A549 (cell line): ENCODE data around the gene TCERG1L. TPM values are rescaled to one million over a fixed set of nuclear protein-coding genes. Genes with fewer than 3 reads are reported as not detected.

Experiments used
- ATAC-seq, 2 experiments: fragments of 200-7000 bp in 1 of 2; fragments of >200 bp in 1 of 2; cut with Nextera tagmentation in 1 of 2; cut with Tn5 transposase in 1 of 2; 3 replicates each; pipeline versions ENCODE4 v1.8.0 to v1.9.1; 2018 to 2020; ENCODE audit warnings: mild to moderate bottlenecking in 1 of 2, moderate library complexity in 1 of 2
- CTCF ChIA-PET: fragments of 300-600 bp; sonication (Branson Sonifier 250); formaldehyde crosslinking; extraction: SDS; loops from one replicate; lab custom pipeline; 2021; ENCODE audit warnings: antibody characterized with exemption, inconsistent platforms; lab: Yijun Ruan, JAX
- POLR2A ChIA-PET: fragments of 350-600 bp; formaldehyde crosslinking; extraction: SDS; loops from one replicate; lab custom pipeline; 2021; ENCODE audit warnings: antibody characterized with exemption, inconsistent platforms; lab: Yijun Ruan, JAX
- DNase-seq, 2 experiments: peaks; one replicate each; pipeline versions ENCODE4 v3.0.0 to v3.0.0-alpha.2; 2011 to 2016; ENCODE audit warnings: low read depth in 1 of 2, low spot score in 1 of 2
- FAIRE-seq: peaks from 2 replicates; lab custom pipeline; 2011; peaks lifted over from hg19 to GRCh38; lab: Jason Lieb, UNC
- H3K27ac ChIP-seq, 2 experiments: fragments of >200 bp; sonication (Bioruptor Twin); formaldehyde crosslinking; 3 replicates each; pipeline ENCODE4 v1.5.1; 2016 to 2017
- H3K4me1 ChIP-seq: fragments of >200 bp; sonication (Bioruptor Twin); formaldehyde crosslinking; 3 replicates; pipeline ENCODE4 v1.6.1; 2016
- H3K4me2 ChIP-seq: fragments of >200 bp; sonication (Bioruptor Twin); formaldehyde crosslinking; 3 replicates; pipeline ENCODE4 v1.6.1; 2016
- H3K4me3 ChIP-seq: fragments of >200 bp; sonication (Bioruptor Twin); formaldehyde crosslinking; 3 replicates; pipeline ENCODE4 v1.5.1; 2016
- H3K9me3 ChIP-seq: fragments of >200 bp; sonication (Bioruptor Twin); formaldehyde crosslinking; 3 replicates; pipeline ENCODE4 v1.6.1; 2016
- CBX2 ChIP-seq: fragments of 200-600 bp; sonication (generic); IDR thresholded peaks from 2 replicates; pipeline ENCODE4 v1.6.1; 2016; ENCODE audit warnings: low read depth, mild to moderate bottlenecking, borderline replicate concordance
- CBX8 ChIP-seq: fragments of 200-600 bp; sonication (generic); IDR thresholded peaks from 2 replicates; pipeline ENCODE4 v1.6.1; 2016
- CHD2 ChIP-seq: fragments of 150-350 bp; IDR thresholded peaks from 2 replicates; pipeline ENCODE4 v1.6.1; 2014; ENCODE audit warnings: low read length; ENCODE audit not compliant: partially characterized antibody
- CTCF ChIP-seq: fragments of >200 bp; sonication (Bioruptor Twin); formaldehyde crosslinking; IDR thresholded peaks from 3 replicates; pipeline ENCODE4 v1.5.1; 2016
- EP300 ChIP-seq, 2 experiments: fragments of >200 bp; sonication (Bioruptor Twin); formaldehyde crosslinking; IDR thresholded peaks; 2 replicates in 1 of 2; 3 replicates in 1 of 2; pipeline ENCODE4 v1.6.1; 2016 to 2017
- ESRRA ChIP-seq: fragments of 150-350 bp; IDR thresholded peaks from 2 replicates; pipeline ENCODE4 v1.6.1; 2014; ENCODE audit warnings: mild to moderate bottlenecking, low read length, borderline replicate concordance
- FOXS1 ChIP-seq: fragments of 250-450 bp; sonication (Bioruptor Pico); IDR thresholded peaks from 2 replicates; pipeline ENCODE4 v1.5.0; 2020; ENCODE audit warnings: mild to moderate bottlenecking, moderate library complexity
- GATA3 ChIP-seq: IDR thresholded peaks from 2 replicates; pipeline ENCODE4 v1.6.1; 2012; ENCODE audit warnings: borderline replicate concordance
- HEYL ChIP-seq: fragments of 250-450 bp; sonication (Bioruptor Pico); IDR thresholded peaks from 2 replicates; pipeline ENCODE4 v1.8.0; 2021; ENCODE audit warnings: mild to moderate bottlenecking, moderate library complexity
- HOXB5 ChIP-seq: fragments of 250-450 bp; sonication (Bioruptor Pico); IDR thresholded peaks from 2 replicates; pipeline ENCODE4 v1.5.0; 2020; ENCODE audit warnings: mild to moderate bottlenecking, moderate library complexity
- MYC ChIP-seq: IDR thresholded peaks from 2 replicates; pipeline ENCODE4 v1.6.1; 2012; ENCODE audit warnings: mild to moderate bottlenecking, inconsistent platforms, low read length, improper control_type of control experiment, borderline replicate concordance
- NR3C1 ChIP-seq: fragments of >200 bp; sonication (Bioruptor Twin); formaldehyde crosslinking; IDR thresholded peaks from 3 replicates; pipeline ENCODE4 v1.6.1; 2017
- PHF8 ChIP-seq: fragments of 200-600 bp; sonication (generic); IDR thresholded peaks from 2 replicates; pipeline ENCODE4 v1.6.1; 2016; ENCODE audit warnings: low read depth, mild to moderate bottlenecking, antibody characterized with exemption, moderate library complexity, borderline replicate concordance
- RNF2 ChIP-seq: fragments of 200-600 bp; sonication (generic); IDR thresholded peaks from 2 replicates; pipeline ENCODE4 v1.6.1; 2016; ENCODE audit warnings: low read depth, mild to moderate bottlenecking, antibody characterized with exemption, moderate library complexity, borderline replicate concordance
- SREBF2 ChIP-seq: fragments of 450-650 bp; IDR thresholded peaks from 2 replicates; pipeline ENCODE4 v1.6.1; 2014; ENCODE audit warnings: mild to moderate bottlenecking, moderate library complexity
- ZC3H11A ChIP-seq: fragments of 450-650 bp; IDR thresholded peaks from 2 replicates; pipeline ENCODE4 v1.6.1; 2014; ENCODE audit warnings: antibody characterized with exemption, mild to moderate bottlenecking
- ZFP36 ChIP-seq: fragments of 450-650 bp; IDR thresholded peaks from 2 replicates; pipeline ENCODE4 v1.6.1; 2014; ENCODE audit warnings: borderline replicate concordance; ENCODE audit not compliant: partially characterized antibody
- ZNF302 ChIP-seq: fragments of 250-450 bp; sonication (Bioruptor Pico); IDR thresholded peaks from 2 replicates; pipeline ENCODE4 v1.9.0; 2021; ENCODE audit warnings: inconsistent platforms, mild to moderate bottlenecking, moderate library complexity
- WGBS: methylation state at CpG from one replicate; pipeline ENCODE4 v1.1.6; 2017; ENCODE audit errors: missing lambda C conversion rate; 5-methylcytosine and 5-hydroxymethylcytosine counted together
- polyA plus RNA-seq, 4 experiments: library from polyadenylated mRNA; depleted of rRNA in 3 of 4; stranded (reverse); fragments of >200 nt; fragmentation: RNase III in 1 of 4; extraction: RNeasy Plus Mini Kit Qiagen cat#74134 plus additional on column Dnase treatment in 1 of 4; gene quantifications; 2 replicates in 3 of 4; 3 replicates in 1 of 4; pipeline ENCODE4 v1.2.3, GENCODE V29; 2011 to 2017
- TF ChIP-seq, protein P1 (sequence below): IDR thresholded peaks from 2 replicates; pipeline ENCODE4 v1.6.1; 2012; ENCODE audit warnings: low read depth, borderline replicate concordance
- TF ChIP-seq, protein P2 (sequence below): IDR thresholded peaks from 2 replicates; pipeline ENCODE4 v1.6.1; 2012
- TF ChIP-seq, protein P3 (sequence below): fragments of 250-450 bp; sonication (Bioruptor Pico); IDR thresholded peaks from 2 replicates; pipeline ENCODE4 v1.5.0; 2020; ENCODE audit warnings: low read depth, mild to moderate bottlenecking, moderate library complexity
- TF ChIP-seq, protein P4 (sequence below): fragments of 200-600 bp; sonication (generic); IDR thresholded peaks from 2 replicates; pipeline ENCODE4 v1.6.1; 2016; ENCODE audit warnings: antibody characterized with exemption, mild to moderate bottlenecking, moderate library complexity
- TF ChIP-seq, protein P5 (sequence below): fragments of 250-450 bp; sonication (Bioruptor Pico); IDR thresholded peaks from 2 replicates; pipeline ENCODE4 v1.5.0; 2021; ENCODE audit warnings: mild to moderate bottlenecking, moderate library complexity, borderline replicate concordance

Gene TCERG1L
- polyA plus RNA-seq, 2 of the 4 experiments (the other 2 are of a cell fraction): not detected

DNA sequence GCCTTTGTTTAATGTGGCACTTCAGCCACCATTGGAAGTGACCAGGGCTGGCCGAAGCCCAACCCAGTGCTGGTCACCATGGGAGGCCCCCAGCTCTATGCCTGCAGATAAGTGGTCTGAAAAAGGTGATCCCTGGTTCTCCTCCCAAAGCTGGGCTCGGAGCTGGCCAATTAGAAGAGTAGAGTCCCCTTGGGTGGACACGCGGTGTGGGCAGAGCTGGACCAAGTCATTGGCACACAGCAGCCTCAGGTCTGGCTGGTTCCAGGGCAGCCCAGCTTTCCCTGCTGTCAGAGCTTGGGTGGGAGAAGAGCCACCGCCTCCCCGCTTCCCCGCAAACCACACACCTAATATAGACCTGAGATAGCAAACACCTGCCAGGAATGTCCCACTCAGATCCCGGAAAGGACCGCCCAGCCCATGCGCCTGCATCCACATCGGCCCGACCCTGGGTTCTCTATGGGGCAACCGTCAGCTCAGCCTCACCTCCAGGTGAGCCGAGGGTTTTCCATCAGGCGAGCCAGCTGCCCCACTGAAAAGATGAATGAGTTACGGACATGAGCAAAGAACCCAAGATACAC is 84.3 kb downstream of the TCERG1L start (continued):
- no peak for TF ChIP-seq HEYL
- TF ChIP-seq ESRRA: no peak
- TF ChIP-seq, protein P1, sequence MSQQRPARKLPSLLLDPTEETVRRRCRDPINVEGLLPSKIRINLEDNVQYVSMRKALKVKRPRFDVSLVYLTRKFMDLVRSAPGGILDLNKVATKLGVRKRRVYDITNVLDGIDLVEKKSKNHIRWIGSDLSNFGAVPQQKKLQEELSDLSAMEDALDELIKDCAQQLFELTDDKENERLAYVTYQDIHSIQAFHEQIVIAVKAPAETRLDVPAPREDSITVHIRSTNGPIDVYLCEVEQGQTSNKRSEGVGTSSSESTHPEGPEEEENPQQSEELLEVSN: no peak
- TF ChIP-seq, protein P2, sequence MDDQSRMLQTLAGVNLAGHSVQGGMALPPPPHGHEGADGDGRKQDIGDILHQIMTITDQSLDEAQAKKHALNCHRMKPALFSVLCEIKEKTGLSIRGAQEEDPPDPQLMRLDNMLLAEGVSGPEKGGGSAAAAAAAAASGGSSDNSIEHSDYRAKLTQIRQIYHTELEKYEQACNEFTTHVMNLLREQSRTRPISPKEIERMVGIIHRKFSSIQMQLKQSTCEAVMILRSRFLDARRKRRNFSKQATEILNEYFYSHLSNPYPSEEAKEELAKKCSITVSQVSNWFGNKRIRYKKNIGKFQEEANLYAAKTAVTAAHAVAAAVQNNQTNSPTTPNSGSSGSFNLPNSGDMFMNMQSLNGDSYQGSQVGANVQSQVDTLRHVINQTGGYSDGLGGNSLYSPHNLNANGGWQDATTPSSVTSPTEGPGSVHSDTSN: no peak
- no peak for TF ChIP-seq PHF8
- TF ChIP-seq ZC3H11A: no peak
- TF ChIP-seq ZNF302 (CRISPR knock-in tag): no peak
- TF ChIP-seq FOXS1 (CRISPR knock-in tag): no peak
- TF ChIP-seq, protein P3, sequence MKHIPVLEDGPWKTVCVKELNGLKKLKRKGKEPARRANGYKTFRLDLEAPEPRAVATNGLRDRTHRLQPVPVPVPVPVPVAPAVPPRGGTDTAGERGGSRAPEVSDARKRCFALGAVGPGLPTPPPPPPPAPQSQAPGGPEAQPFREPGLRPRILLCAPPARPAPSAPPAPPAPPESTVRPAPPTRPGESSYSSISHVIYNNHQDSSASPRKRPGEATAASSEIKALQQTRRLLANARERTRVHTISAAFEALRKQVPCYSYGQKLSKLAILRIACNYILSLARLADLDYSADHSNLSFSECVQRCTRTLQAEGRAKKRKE (CRISPR knock-in tag): no peak
- no peak for TF ChIP-seq SREBF2
- TF ChIP-seq CBX2: no peak

DNA sequence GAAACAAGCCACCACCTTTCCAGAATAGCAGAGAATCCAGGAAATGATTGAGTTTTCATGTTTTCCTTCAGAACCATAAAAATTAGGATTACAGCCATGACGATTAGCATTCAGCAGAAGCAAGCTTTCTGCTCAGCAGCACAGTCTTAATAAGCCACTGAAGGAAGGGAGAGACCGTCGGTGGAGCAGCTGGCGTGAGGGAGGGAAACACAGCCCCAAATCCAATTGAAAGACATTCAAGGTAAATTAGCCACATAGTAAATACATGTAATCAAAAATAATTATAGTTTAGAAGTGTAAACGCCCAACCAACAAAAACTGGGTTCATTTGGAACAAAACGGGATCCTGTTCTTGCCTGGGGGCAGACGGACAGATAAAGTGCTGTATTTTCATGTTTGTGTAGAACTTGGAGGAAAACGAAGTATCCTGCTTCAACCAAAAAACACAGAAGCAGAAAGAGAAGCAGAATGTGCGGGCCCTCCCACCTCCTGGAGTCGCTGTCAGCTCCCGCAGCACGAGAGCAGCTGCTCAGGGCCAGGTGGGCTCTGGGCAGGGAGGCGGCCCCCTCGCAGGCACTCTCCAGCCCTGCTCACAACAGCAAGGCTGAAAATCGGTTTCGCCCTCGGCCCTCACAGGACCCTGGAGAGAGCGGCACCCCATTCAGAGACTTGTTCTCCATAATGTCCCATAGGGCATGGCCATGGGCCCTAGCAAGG is 84.9 kb downstream of the TCERG1L start:
- CTCF ChIA-PET: no interaction called here
- Histone ChIP-seq H3K4me3 (no peak overlapping the region), H3K9me3 (no peaks in the 10 kb centered on the region), H3K4me1 (no peaks in the 10 kb centered on the region), H3K27ac (no peak overlapping the region), H3K4me2 (no peak overlapping the region)
- TF ChIP-seq CBX8 (no peak), RNF2 (no peak), HOXB5 (no peak), CTCF (no peak), MYC (no peak), EP300 (IDR thresholded peaks at IDR 0.05) (no peak), GATA3 (no peak), NR3C1 (no peak), ZFP36 (no peak), CHD2 (no peak)
- TF ChIP-seq, protein P3 (CRISPR knock-in tag): no peak
- TF ChIP-seq, protein P4, sequence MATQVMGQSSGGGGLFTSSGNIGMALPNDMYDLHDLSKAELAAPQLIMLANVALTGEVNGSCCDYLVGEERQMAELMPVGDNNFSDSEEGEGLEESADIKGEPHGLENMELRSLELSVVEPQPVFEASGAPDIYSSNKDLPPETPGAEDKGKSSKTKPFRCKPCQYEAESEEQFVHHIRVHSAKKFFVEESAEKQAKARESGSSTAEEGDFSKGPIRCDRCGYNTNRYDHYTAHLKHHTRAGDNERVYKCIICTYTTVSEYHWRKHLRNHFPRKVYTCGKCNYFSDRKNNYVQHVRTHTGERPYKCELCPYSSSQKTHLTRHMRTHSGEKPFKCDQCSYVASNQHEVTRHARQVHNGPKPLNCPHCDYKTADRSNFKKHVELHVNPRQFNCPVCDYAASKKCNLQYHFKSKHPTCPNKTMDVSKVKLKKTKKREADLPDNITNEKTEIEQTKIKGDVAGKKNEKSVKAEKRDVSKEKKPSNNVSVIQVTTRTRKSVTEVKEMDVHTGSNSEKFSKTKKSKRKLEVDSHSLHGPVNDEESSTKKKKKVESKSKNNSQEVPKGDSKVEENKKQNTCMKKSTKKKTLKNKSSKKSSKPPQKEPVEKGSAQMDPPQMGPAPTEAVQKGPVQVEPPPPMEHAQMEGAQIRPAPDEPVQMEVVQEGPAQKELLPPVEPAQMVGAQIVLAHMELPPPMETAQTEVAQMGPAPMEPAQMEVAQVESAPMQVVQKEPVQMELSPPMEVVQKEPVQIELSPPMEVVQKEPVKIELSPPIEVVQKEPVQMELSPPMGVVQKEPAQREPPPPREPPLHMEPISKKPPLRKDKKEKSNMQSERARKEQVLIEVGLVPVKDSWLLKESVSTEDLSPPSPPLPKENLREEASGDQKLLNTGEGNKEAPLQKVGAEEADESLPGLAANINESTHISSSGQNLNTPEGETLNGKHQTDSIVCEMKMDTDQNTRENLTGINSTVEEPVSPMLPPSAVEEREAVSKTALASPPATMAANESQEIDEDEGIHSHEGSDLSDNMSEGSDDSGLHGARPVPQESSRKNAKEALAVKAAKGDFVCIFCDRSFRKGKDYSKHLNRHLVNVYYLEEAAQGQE: no peak
- TF ChIP-seq, protein P5, sequence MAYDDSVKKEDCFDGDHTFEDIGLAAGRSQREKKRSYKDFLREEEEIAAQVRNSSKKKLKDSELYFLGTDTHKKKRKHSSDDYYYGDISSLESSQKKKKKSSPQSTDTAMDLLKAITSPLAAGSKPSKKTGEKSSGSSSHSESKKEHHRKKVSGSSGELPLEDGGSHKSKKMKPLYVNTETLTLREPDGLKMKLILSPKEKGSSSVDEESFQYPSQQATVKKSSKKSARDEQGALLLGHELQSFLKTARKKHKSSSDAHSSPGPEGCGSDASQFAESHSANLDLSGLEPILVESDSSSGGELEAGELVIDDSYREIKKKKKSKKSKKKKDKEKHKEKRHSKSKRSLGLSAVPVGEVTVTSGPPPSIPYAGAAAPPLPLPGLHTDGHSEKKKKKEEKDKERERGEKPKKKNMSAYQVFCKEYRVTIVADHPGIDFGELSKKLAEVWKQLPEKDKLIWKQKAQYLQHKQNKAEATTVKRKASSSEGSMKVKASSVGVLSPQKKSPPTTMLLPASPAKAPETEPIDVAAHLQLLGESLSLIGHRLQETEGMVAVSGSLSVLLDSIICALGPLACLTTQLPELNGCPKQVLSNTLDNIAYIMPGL (CRISPR knock-in tag): no peak
- TF ChIP-seq, protein P1: no peak
- TF ChIP-seq, protein P2: no peak
- FAIRE-seq: no peak
- POLR2A ChIA-PET: no interaction called here
- DNase-seq: no peak
- no peak for ATAC-seq
- WGBS: 23% methylated on average over 18 of the region's 18 CpGs
